Measurements from ENCODE around the gene CALML4. TPM values are rescaled to one million over a fixed set of nuclear protein-coding genes. Genes with fewer than 3 reads are reported as not detected.
"Not testable (repeated sequence)": the region's sequence is repeated elsewhere in the genome, so short reads cannot be mapped to it uniquely, and the experiment has no call there.

The CALML4 gene
- total and polyA plus RNA-seq, 2 experiments from 2014 or later: 1.4 to 4.5 TPM

GRCh38 chr15:68218331-68218730 lies 13.2 kb upstream of the CALML4 start:
- Histone ChIP-seq H3K9me3 (ENCODE audit: low read depth) (no peaks in the 10 kb centered on the region), H3K27me3 (no peaks in the 10 kb centered on the region), H3K27ac (no peak overlapping the region), H3K4me3 (no peak overlapping the region), H3K4me1 (ENCODE audit: low read depth) (no peaks in the 10 kb centered on the region), H3K36me3 (no peaks in the 10 kb centered on the region)
- TF ChIP-seq CTCF (IDR thresholded peaks at IDR 0.05; ENCODE audit: low read depth, low read length): no peak
- no peak for DNase-seq (ENCODE audit: low read depth in 1 of 2, low spot score in 1 of 2)

GRCh38 chr15:68217341-68217740 lies 12.2 kb upstream of the CALML4 start:
- DNase-seq (ENCODE audit: low read depth in 1 of 2, low spot score in 1 of 2): no peak
- Histone ChIP-seq H3K27me3 (no peaks in the 10 kb centered on the region), H3K4me1 (ENCODE audit: low read depth) (no peaks in the 10 kb centered on the region), H3K9me3 (ENCODE audit: low read depth) (no peaks in the 10 kb centered on the region), H3K4me3 (no peak overlapping the region), H3K36me3 (no peaks in the 10 kb centered on the region), H3K27ac (no peak overlapping the region)
- TF ChIP-seq CTCF (IDR thresholded peaks at IDR 0.05; ENCODE audit: low read depth, low read length): no peak

GRCh38 chr15:68214838-68215254 lies 9.7 kb upstream of the CALML4 start:
- Histone ChIP-seq H3K4me1 (ENCODE audit: low read depth) (no peaks in the 10 kb centered on the region), H3K36me3 (no peaks in the 10 kb centered on the region), H3K4me3 (no peak overlapping the region), H3K9me3 (ENCODE audit: low read depth) (no peaks in the 10 kb centered on the region), H3K27me3 (no peaks in the 10 kb centered on the region), H3K27ac (no peak overlapping the region)
- DNase-seq (ENCODE audit: low read depth in 1 of 2, low spot score in 1 of 2): no peak
- TF ChIP-seq CTCF (IDR thresholded peaks at IDR 0.05; ENCODE audit: low read depth, low read length): no peak

- Histone ChIP-seq H3K27ac (no peak overlapping the region), H3K36me3 (no peaks in the 10 kb centered on the region), H3K4me1 (ENCODE audit: low read depth) (no peaks in the 10 kb centered on the region), H3K27me3 (no peaks in the 10 kb centered on the region), H3K4me3 (no peak overlapping the region), H3K9me3 (ENCODE audit: low read depth) (no peaks in the 10 kb centered on the region)
- no peak for TF ChIP-seq CTCF (IDR thresholded peaks at IDR 0.05; ENCODE audit: low read depth, low read length)
- DNase-seq (ENCODE audit: low read depth in 1 of 2, low spot score in 1 of 2): no peak
Measured at GRCh38 chr15:68213991-68214837, 9.1 kb upstream of the CALML4 start.

- H3K9me3 ChIP-seq (ENCODE audit: low read depth); H3K36me3 ChIP-seq; DNase-seq (ENCODE audit: low read depth in 1 of 2, low spot score in 1 of 2); H3K27me3 ChIP-seq; H3K4me3 ChIP-seq; H3K27ac ChIP-seq; H3K4me1 ChIP-seq (ENCODE audit: low read depth): not testable (repeated sequence)
Measured at GRCh38 chr15:68213491-68213845, 8.3 kb upstream of the CALML4 start.

GRCh38 chr15:68211656-68212320 lies 6.7 kb upstream of the CALML4 start:
- no peaks in the 10 kb centered on the region for H3K27me3 ChIP-seq
- no peak overlapping the region for H3K27ac ChIP-seq
- no peak for DNase-seq (ENCODE audit: low read depth in 1 of 2, low spot score in 1 of 2)
- H3K36me3 ChIP-seq: no peaks in the 10 kb centered on the region
- no peaks in the 10 kb centered on the region for H3K9me3 ChIP-seq (ENCODE audit: low read depth)
- no peak for TF ChIP-seq CTCF (IDR thresholded peaks at IDR 0.05; ENCODE audit: low read depth, low read length)
- H3K4me3 ChIP-seq: no peak overlapping the region
- H3K4me1 ChIP-seq (ENCODE audit: low read depth): no peaks in the 10 kb centered on the region
